ENCODE data around the gene RNF207.

DNA sequence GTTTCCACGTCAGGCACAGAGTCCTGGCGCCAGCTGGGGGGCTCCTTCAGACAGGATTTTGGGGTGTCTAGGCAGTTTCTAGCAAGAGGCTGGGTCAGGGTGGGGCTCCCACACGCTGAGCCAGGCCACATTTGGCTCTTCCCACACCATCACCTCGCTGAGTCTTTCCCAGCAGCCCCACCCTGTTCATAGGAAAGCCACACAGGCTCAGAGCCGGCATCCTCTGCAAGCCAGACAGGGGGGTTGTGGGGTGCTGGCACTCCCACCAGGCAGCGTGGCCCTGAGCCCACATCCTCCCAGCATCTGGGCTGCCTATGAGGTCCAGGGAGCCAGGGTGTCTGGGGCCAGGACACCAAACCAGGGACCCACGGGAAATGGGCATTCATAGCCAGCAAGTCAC is 57.8 kb downstream of the RNF207 start:
- TF ChIP-seq, protein P1, sequence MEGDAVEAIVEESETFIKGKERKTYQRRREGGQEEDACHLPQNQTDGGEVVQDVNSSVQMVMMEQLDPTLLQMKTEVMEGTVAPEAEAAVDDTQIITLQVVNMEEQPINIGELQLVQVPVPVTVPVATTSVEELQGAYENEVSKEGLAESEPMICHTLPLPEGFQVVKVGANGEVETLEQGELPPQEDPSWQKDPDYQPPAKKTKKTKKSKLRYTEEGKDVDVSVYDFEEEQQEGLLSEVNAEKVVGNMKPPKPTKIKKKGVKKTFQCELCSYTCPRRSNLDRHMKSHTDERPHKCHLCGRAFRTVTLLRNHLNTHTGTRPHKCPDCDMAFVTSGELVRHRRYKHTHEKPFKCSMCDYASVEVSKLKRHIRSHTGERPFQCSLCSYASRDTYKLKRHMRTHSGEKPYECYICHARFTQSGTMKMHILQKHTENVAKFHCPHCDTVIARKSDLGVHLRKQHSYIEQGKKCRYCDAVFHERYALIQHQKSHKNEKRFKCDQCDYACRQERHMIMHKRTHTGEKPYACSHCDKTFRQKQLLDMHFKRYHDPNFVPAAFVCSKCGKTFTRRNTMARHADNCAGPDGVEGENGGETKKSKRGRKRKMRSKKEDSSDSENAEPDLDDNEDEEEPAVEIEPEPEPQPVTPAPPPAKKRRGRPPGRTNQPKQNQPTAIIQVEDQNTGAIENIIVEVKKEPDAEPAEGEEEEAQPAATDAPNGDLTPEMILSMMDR (IDR thresholded peaks at IDR 0.05): no peak
- TF ChIP-seq NFYB (CRISPR knock-in tag; conservative IDR thresholded peaks at IDR 0.05; ENCODE audit: low read depth) (no peak), JUN (CRISPR knock-in tag; IDR thresholded peaks at IDR 0.05) (no peak), ELF4 (CRISPR knock-in tag; IDR thresholded peaks at IDR 0.05; ENCODE audit: low read depth) (no peak), ZNF121 (CRISPR knock-in tag; IDR thresholded peaks at IDR 0.05) (no peak), IRF2 (CRISPR knock-in tag; IDR thresholded peaks at IDR 0.05; ENCODE audit: borderline replicate concordance, low read depth) (no peak), TCF7 (CRISPR knock-in tag; IDR thresholded peaks at IDR 0.05; ENCODE audit: low read depth) (no peak), KAT7 (CRISPR knock-in tag; IDR thresholded peaks at IDR 0.05; ENCODE audit: borderline replicate concordance) (no peak), SP1 (CRISPR knock-in tag; conservative IDR thresholded peaks at IDR 0.05) (no peak)
- TF ChIP-seq, protein P2, sequence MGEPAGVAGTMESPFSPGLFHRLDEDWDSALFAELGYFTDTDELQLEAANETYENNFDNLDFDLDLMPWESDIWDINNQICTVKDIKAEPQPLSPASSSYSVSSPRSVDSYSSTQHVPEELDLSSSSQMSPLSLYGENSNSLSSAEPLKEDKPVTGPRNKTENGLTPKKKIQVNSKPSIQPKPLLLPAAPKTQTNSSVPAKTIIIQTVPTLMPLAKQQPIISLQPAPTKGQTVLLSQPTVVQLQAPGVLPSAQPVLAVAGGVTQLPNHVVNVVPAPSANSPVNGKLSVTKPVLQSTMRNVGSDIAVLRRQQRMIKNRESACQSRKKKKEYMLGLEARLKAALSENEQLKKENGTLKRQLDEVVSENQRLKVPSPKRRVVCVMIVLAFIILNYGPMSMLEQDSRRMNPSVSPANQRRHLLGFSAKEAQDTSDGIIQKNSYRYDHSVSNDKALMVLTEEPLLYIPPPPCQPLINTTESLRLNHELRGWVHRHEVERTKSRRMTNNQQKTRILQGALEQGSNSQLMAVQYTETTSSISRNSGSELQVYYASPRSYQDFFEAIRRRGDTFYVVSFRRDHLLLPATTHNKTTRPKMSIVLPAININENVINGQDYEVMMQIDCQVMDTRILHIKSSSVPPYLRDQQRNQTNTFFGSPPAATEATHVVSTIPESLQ (CRISPR knock-in tag; IDR thresholded peaks at IDR 0.05): no peak
- TF ChIP-seq, protein P3, sequence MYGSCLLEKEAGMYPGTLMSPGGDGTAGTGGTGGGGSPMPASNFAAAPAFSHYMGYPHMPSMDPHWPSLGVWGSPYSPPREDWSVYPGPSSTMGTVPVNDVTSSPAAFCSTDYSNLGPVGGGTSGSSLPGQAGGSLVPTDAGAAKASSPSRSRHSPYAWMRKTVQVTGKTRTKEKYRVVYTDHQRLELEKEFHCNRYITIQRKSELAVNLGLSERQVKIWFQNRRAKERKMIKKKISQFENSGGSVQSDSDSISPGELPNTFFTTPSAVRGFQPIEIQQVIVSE (CRISPR knock-in tag; IDR thresholded peaks at IDR 0.05; ENCODE audit: borderline replicate concordance): no peak
- TF ChIP-seq, protein P4, sequence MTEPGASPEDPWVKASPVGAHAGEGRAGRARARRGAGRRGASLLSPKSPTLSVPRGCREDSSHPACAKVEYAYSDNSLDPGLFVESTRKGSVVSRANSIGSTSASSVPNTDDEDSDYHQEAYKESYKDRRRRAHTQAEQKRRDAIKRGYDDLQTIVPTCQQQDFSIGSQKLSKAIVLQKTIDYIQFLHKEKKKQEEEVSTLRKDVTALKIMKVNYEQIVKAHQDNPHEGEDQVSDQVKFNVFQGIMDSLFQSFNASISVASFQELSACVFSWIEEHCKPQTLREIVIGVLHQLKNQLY (CRISPR knock-in tag; IDR thresholded peaks at IDR 0.05): no peak
- TF ChIP-seq, protein P5, sequence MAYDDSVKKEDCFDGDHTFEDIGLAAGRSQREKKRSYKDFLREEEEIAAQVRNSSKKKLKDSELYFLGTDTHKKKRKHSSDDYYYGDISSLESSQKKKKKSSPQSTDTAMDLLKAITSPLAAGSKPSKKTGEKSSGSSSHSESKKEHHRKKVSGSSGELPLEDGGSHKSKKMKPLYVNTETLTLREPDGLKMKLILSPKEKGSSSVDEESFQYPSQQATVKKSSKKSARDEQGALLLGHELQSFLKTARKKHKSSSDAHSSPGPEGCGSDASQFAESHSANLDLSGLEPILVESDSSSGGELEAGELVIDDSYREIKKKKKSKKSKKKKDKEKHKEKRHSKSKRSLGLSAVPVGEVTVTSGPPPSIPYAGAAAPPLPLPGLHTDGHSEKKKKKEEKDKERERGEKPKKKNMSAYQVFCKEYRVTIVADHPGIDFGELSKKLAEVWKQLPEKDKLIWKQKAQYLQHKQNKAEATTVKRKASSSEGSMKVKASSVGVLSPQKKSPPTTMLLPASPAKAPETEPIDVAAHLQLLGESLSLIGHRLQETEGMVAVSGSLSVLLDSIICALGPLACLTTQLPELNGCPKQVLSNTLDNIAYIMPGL (CRISPR knock-in tag; IDR thresholded peaks at IDR 0.05): no peak

Data from WTC11 (cell line).